A204.1 (cell line): ENCODE measurements around the gene KIF4A.
"Not testable (repeated sequence)": the region's sequence is repeated elsewhere in the genome, so short reads cannot be mapped to it uniquely, and the experiment has no call there.

Experiments
- FAIRE-seq: peaks from 2 replicates; lab custom pipeline; 2012; peaks lifted over from hg19 to GRCh38; lab: Jason Lieb, UNC

The KIF4A gene

GRCh38 chrX:70281951-70282350 is 8.0 kb upstream of the KIF4A start, which contains the start of gene RAB41:
Gene RAB41, plus strand, starts transcription at chrX:70282172. Its CDS starts 46 bp downstream, at chrX:70282218.
- no peak for FAIRE-seq

- no peak for FAIRE-seq
Measured at GRCh38 chrX:70289168-70289792, 624 bp upstream of the KIF4A start.

DNA sequence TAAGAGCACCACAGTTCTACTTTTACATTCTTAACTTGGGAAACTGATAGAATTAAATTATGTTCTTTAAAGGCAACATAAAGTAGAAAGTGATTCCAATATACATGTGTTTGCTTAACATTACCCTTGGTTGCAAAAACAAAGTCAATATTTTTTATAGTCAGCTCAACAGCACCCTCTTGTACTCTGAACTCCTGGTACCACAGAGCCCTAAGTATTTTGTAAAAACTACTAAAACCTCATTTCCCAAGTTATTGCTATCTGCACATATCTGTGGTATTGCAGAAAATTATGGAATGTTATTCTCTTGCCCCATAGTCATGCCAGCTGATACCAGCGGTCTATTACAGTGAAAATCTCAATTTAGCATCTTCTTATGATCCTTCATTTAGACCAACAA is 2.9 kb downstream of the KIF4A start:
- no peak for FAIRE-seq

DNA sequence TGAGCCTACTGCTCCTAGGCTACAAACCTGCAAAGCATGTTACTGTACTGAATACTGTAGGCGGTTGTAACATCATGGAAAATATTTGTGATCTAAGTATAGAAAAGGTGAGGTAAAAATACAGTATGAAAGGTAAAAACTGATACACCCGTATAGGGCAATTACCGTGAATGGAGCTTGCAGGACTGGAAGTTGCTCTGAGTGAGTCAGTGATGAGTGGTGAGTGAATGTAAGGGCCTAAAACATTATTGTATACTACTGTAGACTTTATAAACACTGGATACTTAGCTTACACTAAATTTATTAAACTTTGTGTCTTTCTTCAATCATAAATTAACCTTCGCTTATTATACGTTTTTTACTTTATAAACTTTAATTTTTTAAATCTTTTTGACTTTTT is 3.7 kb downstream of the KIF4A start:
- peak; percentile 58 for FAIRE-seq

DNA sequence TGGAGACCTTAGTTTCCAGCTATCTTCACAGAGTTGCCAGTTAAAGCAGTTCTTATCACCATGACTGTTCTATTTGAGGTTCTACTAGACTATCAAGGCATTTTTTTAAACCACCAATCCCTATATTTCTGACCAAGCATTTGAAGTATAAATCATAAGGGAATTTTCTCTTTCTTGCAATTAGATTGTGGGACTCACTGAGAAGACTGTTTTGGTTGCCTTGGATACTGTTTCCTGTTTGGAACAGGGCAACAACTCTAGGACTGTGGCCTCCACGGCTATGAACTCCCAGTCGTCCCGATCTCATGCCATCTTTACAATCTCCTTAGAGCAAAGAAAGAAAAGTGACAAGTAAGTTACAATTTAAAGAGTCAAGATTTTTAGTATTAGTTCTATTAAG is 11.8 kb downstream of the KIF4A start:
- no peak for FAIRE-seq

GRCh38 chrX:70313503-70313902 is 23.6 kb downstream of the KIF4A start:
- no peak for FAIRE-seq

GRCh38 chrX:70322784-70323183 is 32.9 kb downstream of the KIF4A start:
- FAIRE-seq, result no peak

- peak; percentile 44 for FAIRE-seq
Measured at GRCh38 chrX:70323628-70324027, 33.7 kb downstream of the KIF4A start.

GRCh38 chrX:70324326-70324725 is 34.4 kb downstream of the KIF4A start:
- no peak for FAIRE-seq

DNA sequence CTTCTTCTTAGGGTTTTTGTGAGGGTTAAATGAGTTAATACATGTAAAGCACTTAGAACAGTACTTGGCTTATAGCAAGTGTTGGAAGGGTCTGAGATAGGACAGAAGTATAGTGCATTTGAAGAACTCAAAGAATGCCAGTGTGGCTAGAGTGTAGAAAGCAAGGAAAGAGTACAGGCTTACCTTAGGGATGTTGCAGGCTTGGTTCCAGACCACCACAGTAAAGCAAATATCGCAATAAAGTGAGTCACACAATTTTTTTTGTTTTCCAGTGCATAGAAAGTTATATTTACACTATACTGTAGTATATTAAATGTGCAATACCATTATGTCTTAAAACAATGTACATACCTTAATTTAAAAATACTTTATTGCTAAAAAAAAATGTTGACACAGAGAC is 41.3 kb downstream of the KIF4A start:
- FAIRE-seq, result no peak

DNA sequence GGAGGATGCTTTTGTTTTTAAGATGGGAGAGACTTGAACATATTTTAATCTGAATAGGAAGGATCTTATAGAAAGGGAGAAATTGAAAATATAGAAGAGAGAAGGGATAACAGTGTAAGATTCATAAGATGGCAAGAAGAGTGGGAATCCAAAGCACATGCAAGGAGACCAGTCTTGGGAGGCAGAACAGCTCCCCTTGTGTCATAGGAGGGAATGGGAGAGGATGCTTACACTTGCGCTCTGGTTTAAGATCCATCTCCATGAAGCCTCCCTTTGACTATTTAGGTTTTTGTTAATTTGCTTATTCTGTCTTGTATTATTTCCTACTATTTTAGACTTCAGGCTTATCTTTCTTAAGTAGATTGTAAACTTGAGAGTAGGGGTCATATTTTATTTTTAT is 42.7 kb downstream of the KIF4A start:
- FAIRE-seq, result no peak

GRCh38 chrX:70336767-70337166 is 46.9 kb downstream of the KIF4A start:
- no peak for FAIRE-seq

DNA sequence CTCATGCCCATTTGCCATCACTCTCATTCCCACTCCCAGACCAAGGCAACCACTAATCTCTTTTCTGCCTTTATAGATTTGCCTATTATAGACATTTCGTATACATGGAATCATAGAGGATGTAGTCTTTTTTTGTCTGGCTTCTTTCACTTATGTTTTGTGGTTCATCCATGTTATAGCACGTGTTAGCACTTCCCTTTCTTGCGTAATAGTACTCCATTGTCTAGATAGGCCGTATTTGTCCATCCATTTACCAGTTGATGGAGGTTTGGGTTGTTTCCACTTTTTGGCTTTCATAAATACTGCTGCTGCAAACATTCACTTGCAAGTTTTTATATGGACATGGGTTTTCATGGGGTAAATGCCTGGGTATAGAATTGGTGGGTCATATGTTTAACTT is 48.4 kb downstream of the KIF4A start:
- FAIRE-seq, result no peak

DNA sequence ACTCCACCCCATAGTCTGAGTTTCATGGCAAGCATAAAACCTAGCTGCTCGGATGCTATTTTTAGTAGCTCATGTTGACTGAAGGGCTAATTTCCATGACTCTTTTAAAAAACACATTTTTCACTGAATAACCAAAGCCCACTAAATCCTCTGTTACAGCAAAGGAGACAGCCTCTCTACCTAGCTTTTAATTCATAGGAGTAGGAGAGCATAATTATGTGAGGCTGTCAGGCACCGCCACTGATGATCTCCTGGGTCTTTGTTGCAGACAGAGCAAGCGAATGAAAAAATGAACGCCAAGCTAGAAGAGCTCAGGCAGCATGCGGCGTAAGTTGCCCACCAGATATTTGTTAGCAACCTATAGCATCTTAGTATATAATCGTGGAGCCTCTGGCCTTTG is 53.5 kb downstream of the KIF4A start:
- no peak for FAIRE-seq

GRCh38 chrX:70346418-70347070 is 56.6 kb downstream of the KIF4A start:
- FAIRE-seq, result no peak

- FAIRE-seq, result not testable (repeated sequence)
Measured at GRCh38 chrX:70348825-70349224, 58.9 kb downstream of the KIF4A start.

- FAIRE-seq, result not testable (repeated sequence)
Measured at GRCh38 chrX:70349367-70350125, 59.6 kb downstream of the KIF4A start.

DNA sequence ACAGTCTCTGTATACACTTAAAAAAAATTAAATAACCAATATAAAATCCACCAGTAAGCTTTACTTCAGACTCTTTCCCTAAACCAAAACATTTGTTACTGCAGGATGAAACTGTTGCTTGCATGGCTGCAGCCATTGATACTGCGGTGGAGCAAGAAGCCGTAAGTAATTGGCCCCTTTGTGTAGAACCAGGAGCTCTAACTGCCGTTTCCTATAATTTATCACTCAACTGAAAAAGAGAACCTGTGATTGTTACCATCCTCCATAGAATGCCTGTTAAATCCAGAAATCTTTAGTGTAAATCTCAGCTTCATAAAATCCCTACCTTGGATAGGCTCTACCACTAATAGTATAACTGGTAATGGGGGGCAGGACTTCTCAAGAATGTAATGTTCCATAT is 62.6 kb downstream of the KIF4A start:
- no peak for FAIRE-seq

DNA sequence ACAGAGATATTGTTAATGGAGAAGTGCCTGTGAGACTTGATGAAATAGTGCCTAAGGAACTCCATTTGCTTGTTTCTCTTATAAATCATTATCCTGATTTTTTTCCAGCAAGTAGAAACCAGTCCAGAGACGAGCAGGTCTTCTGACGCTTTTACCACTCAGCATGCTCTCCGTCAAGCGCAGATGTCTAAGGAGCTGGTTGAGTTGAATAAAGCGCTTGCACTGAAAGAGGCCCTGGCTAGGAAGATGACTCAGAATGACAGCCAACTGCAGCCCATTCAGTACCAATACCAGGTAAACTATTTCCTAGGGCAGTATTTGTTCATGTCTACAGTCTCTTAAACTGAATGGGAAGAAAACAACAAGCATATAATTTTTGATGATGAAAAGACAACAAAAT is 63.6 kb downstream of the KIF4A start:
- no peak for FAIRE-seq

- no peak for FAIRE-seq
Measured at GRCh38 chrX:70354716-70355115, 64.8 kb downstream of the KIF4A start.

- FAIRE-seq, result no peak
Measured at GRCh38 chrX:70359458-70359857, 69.6 kb downstream of the KIF4A start.

DNA sequence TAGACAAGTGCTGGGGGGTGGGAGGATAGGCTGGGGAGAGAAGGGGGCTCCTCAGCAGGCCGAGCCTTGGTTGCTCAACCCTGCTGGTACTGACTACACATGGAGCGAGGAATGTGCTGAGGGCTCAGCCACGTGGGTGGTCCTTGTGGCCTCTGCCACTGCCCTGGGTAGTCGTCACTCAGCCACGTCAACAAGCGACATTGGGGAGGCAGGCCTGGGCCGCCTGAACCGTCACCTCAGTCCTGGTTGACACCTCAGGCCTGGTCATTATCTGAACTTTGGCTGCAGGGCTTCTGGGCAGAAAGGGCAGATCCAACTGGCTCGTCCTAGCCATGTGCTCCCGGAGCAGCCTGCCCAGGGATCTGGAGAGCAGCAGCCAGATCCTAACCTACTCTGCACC is 70.5 kb downstream of the KIF4A start:
- no peak for FAIRE-seq

GRCh38 chrX:70368731-70369130 is 78.8 kb downstream of the KIF4A start:
- not testable (repeated sequence) for FAIRE-seq

DNA sequence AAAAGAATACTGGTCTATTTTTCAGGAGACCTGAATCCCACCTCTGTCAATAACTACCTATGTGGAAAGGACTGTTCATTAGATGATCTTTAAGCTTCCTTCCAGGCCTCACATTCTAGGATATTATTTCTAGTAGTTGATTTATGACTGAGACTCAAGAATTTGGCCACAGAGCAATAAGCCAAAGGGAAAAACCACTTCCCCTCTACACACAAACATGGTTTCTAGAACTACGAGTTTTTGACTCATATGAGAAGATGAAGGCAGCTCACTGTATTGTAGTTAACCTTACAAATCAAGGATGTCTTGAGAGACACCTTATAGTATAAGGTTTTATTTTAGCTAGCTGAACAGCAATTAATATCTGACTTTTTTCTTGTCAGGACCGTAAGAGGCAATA is 96.3 kb downstream of the KIF4A start:
- no peak for FAIRE-seq
